RWPE1 (cell line): ENCODE measurements around the gene PLAAT1.

ENCODE experiments used
- CTCF ChIA-PET: fragments of 350-600 bp; sonication (Branson Sonifier 250); formaldehyde crosslinking; extraction: SDS; loops from one replicate; lab custom pipeline; 2021; lab: Yijun Ruan, JAX
- POLR2A ChIA-PET: fragments of 400-600 bp; formaldehyde crosslinking; extraction: SDS; loops from one replicate; lab custom pipeline; 2020; ENCODE audit warnings: antibody characterized with exemption; ENCODE audit not compliant: low non-redundant PET; lab: Yijun Ruan, JAX
- DNase-seq: peaks from one replicate; pipeline ENCODE4 v3.0.0; 2012; ENCODE audit warnings: low spot score
- H3K27ac ChIP-seq: fragments of 450-650 bp; 2 replicates; pipeline ENCODE4 v1.5.1; 2017
- CTCF ChIP-seq: fragments of 450-650 bp; conservative IDR thresholded peaks from 2 replicates; pipeline ENCODE4 v1.5.1; 2017; ENCODE audit warnings: low read depth, mild to moderate bottlenecking

The PLAAT1 gene

GRCh38 chr3:193211984-193212383 lies 29.0 kb upstream of the PLAAT1 start:
- H3K27ac ChIP-seq = no peak overlapping the region

DNA sequence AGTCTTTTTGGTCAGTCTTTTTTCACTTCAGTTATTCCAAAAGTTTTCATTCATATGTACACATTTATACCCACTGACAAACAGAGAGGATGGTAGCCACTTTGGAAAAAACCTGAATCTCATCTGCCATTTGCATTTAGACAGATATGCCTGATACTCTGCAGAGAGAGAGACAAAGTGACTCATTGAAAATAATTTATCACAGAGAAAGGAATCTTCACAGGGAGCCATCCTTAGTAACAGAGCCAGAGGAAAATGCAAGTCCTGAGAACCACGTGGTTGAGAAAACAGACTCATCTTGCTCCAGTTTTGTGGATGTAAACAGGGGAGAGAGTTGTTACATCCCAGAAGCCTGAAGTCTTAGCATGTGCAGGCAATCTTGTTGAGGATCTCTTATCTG lies 28.2 kb upstream of the PLAAT1 start:
- DNase-seq = no peak
- no peak overlapping the region for H3K27ac ChIP-seq
- TF ChIP-seq CTCF = no peak
- CTCF ChIA-PET = no interaction called here
- POLR2A ChIA-PET = no interaction called here

More at GRCh38 chr3:193211984-193212383, 29.0 kb upstream of the PLAAT1 start:
- TF ChIP-seq CTCF = no peak
- DNase-seq = no peak
- POLR2A ChIA-PET = no interaction called here
- CTCF ChIA-PET = no interaction called here

- ChIA-PET POLR2A (no interaction called here), CTCF (no interaction called here)
- no peak overlapping the region for H3K27ac ChIP-seq
- no peak for TF ChIP-seq CTCF
- no peak for DNase-seq
Observed at GRCh38 chr3:193214445-193214844, 26.6 kb upstream of the PLAAT1 start.

- ChIA-PET CTCF (no interaction called here), POLR2A (no interaction called here)
- no peak for TF ChIP-seq CTCF
- no peak for DNase-seq
- no peak overlapping the region for H3K27ac ChIP-seq
Observed at GRCh38 chr3:193225302-193226125, 15.5 kb upstream of the PLAAT1 start.

DNA sequence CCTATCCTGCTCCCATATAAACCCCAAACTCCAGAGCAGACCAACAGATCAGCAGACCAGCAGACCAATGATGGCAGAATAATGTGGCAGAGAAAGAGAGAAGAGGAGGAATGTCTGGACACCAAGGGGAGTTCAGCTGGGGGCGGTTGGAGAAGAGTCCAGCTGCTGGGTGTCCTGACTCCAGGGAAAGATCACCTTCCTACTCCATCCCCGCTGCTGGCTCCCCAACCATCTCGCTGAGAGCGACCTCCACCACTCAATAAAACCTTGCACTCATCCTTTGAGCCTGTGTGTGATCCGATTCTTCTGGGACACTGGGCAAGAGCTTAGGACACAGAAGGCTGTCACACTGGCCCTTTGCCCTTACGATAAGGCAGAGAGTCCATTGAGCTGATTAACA lies 12.8 kb upstream of the PLAAT1 start:
- TF ChIP-seq CTCF = no peak
- no peak for DNase-seq
- CTCF ChIA-PET = no interaction called here
- POLR2A ChIA-PET = no interaction called here
- H3K27ac ChIP-seq = no peak overlapping the region

- DNase-seq = no peak
- POLR2A ChIA-PET = no interaction called here
Observed at GRCh38 chr3:193229851-193230420, 11.1 kb upstream of the PLAAT1 start.

More at GRCh38 chr3:193229851-193230420, 11.1 kb upstream of the PLAAT1 start:
- CTCF ChIA-PET = interaction anchor here (0.7 kb wide), 1 partner anchor 8 kb away, joined by 3 read pairs; no protein-coding TSS in a partner anchor
- TF ChIP-seq CTCF = no peak
- no peak overlapping the region for H3K27ac ChIP-seq
